GM12872 (cell line): Measurements from ENCODE around the gene ITGB4.

ENCODE experiments used
- CTCF ChIP-seq: IDR thresholded peaks from 3 replicates; pipeline ENCODE4 v1.5.1; 2011; ENCODE audit warnings: low read depth, mild to moderate bottlenecking, low read length, moderate library complexity; ENCODE audit not compliant: insufficient read depth

The ITGB4 gene

DNA sequence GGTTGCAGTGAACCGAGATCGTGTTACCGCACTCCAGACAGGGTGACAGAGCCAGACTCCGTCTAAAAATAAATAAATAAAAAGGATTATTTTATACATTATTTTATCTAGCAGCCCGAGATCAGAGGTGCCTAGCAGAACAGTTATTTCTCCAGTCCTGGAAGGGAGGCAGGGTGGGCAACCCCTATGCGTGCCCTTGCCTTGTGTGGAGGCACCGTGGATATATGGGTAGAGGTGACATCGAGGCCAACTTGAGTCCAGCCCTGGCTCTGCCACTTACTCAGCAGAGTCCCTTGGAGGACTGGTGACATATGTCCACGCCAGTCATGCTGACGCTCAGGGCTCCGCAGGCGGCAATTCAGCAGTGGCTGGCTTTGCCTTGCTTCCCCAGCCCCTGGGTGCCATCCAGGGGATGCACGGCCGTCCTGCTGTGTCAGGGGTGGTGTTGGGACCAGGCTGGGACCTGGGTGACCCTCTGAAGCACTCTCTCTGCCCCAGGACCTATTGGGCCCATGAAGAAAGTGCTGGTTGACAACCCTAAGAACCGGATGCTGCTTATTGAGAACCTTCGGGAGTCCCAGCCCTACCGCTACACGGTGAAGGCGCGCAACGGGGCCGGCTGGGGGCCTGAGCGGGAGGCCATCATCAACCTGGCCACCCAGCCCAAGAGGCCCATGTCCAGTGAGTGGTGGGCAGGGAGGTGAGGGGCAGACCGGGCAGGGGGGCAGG lies 30.6 kb downstream of the ITGB4 start:
- TF ChIP-seq CTCF: no peak

DNA sequence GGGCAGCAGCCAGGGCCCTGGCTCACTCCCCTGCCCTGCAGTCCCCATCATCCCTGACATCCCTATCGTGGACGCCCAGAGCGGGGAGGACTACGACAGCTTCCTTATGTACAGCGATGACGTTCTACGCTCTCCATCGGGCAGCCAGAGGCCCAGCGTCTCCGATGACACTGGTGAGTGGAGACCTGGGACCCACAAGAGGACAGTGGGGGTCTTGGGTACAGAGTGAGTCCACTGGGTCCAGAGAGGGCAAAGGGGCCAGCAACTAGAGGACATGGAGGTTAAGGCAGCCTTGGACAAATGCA lies 31.1 kb downstream of the ITGB4 start:
- no peak for TF ChIP-seq CTCF

DNA sequence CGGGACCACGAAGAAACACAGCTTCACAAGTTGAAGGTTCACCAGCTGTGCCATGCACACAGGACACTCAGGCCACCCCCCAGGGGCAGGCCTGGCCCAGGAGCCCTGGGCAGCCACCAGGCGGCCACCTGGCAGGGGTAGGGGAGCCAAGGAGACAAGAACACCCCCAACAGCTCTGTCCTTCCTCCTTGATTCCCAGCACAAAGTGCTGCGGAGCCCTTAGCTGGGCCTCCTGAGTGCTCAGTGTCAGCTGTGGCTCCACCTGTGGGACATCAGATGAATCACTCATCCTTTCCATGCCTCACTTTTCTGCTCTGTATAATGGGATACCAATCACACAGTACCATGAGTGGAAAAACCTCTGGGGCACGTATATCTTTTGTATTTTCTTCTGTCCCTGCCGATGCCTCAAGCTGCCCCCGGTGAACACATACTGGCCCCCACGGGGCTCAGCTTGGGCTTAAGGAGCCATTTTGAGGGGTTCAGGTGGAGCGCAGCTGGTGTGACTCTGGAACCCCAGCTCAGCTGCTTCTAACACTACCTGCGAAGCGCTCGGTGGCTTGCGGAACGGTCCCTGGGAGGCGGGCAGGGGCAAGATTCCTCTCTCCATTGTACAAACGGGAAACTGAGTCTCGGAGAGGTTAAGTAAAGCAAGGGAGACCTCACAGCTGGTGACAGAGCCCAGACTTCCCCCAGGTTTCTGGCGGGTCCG lies 31.7 kb downstream of the ITGB4 start:
- peak; percentile 62 for TF ChIP-seq CTCF

DNA sequence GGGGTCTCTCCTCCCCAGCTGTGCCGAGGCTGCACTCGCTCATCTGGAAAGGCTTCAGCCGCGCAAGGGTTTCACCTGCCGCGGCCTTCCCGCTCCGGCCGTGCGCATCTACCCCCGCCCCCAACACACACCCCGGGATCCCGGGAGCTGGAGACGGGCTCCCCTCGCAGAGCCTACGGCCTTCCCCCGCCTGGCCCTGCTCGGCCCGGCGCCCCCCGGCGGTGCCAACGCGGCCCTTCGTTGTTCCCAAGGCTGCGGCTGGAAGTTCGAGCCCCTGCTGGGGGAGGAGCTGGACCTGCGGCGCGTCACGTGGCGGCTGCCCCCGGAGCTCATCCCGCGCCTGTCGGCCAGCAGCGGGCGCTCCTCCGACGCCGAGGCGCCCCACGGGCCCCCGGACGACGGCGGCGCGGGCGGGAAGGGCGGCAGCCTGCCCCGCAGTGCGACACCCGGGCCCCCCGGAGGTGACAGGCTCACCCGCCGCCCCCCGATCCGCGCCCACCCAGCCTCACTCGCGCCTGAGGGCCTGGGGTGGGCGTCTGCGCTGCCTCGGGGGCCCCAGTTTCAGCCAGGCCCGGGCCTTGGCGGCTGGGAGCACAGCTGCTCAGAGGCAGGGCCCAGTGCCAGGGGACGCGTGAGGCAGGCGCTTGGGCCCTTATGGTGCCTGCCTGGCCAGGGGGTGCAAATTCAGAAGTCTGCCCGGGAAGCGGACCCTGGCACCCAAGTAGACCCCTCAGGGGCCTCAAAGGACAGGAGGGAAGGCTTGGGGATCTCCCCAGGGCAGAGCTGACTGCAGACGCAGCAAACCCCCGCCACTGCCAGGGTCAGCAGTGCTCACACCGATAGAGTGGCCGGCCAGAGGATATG lies 32.5 kb downstream of the ITGB4 start:
- peak; percentile 62; the same call in 1 of the 3 replicates for TF ChIP-seq CTCF

DNA sequence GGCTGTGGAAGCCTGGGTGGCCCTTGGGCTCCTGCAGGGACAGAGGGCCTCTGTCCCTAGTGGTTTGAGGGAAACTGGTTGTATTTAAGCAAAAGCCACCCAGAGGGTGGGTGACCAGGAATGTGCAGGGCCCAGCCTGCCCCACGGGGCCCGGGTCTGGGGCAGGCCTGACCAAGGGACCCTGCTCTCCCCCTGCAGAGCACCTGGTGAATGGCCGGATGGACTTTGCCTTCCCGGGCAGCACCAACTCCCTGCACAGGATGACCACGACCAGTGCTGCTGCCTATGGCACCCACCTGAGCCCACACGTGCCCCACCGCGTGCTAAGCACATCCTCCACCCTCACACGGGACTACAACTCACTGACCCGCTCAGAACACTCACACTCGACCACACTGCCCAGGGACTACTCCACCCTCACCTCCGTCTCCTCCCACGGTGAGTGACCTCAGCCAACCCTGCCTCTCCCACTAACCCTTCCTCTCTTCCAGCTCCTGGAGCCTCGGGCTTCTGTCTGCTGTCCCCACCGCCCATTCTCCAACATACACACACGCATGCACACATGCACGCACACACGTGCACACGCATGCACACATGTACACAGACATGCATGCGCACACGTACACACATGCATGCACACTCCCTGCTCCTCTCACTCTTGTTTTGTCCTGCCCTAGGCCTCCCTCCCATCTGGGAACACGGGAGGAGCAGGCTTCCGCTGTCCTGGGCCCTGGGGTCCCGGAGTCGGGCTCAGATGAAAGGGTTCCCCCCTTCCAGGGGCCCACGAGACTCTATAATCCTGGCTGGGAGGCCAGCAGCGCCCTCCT lies 33.3 kb downstream of the ITGB4 start:
- no peak for TF ChIP-seq CTCF

- no peak for TF ChIP-seq CTCF
Measured at GRCh38 chr17:75755205-75755901, 34.1 kb downstream of the ITGB4 start.
